Fibroblast of gingiva (primary cell): ENCODE measurements around the gene SPC24.

Experiments
- DNase-seq: peaks from one replicate; pipeline ENCODE4 v3.0.0-alpha.2; 2011; ENCODE audit warnings: low read depth

SPC24 gene, protein sequence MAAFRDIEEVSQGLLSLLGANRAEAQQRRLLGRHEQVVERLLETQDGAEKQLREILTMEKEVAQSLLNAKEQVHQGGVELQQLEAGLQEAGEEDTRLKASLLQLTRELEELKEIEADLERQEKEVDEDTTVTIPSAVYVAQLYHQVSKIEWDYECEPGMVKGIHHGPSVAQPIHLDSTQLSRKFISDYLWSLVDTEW

DNA sequence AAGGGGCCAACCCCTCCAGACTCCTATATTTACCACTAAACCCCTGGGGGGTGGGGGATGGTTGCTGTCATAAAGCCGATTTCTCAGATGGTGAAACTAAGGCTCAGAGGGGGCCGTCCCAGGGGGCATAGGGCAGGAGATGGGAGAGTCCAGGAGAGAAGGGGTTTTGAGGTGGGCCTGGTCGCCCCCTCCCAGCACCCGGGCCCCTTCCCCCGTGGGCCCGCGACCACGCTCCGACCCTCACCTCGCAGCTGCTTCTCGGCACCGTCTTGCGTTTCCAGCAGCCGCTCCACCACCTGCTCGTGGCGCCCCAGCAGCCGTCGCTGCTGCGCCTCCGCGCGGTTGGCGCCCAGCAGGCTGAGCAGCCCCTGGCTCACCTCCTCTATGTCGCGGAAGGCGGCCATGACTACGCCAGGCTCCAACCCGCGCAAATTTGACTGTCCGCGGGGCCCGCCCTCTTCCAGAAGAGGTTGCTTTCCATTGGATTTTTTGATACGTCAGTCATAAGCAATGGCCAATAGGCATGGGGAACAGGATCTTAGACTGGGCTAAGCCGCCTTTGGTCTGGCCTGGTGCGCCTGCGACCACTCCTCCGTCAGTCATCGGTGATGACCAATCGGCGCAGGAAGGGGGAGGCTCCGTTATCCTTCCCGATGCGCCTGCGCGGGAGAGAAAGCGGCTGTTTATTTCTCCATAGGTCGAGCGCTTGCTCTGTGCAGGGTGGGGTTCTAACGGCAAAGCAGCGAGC lies at the start of gene SPC24:
Gene SPC24, minus strand, starts transcription at position 410 of the 748 bp plus-strand sequence. Its CDS starts 6 bp downstream, at position 404.
- peak; percentile 98 for DNase-seq

DNA sequence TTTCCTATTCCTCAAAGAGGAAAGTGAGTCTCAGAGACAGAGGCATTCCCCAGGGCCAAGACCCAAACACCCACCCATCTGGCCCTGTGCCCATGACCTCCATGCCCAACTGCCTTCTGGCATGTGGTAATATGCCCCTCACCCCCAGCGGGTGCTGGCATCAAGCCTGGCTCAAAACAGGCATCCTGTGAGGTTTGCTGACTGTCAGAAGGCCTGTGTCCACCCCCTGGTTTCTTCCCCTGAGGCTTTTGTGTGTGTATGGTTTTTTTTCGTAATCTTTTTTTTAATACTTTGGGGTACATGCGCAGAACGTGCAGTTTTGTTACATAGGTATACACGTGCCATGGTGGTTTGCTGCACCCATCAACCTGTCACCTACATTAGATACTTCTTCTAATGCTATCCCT lies 49.4 kb upstream of the SPC24 start:
- peak; percentile 65 for DNase-seq

DNA sequence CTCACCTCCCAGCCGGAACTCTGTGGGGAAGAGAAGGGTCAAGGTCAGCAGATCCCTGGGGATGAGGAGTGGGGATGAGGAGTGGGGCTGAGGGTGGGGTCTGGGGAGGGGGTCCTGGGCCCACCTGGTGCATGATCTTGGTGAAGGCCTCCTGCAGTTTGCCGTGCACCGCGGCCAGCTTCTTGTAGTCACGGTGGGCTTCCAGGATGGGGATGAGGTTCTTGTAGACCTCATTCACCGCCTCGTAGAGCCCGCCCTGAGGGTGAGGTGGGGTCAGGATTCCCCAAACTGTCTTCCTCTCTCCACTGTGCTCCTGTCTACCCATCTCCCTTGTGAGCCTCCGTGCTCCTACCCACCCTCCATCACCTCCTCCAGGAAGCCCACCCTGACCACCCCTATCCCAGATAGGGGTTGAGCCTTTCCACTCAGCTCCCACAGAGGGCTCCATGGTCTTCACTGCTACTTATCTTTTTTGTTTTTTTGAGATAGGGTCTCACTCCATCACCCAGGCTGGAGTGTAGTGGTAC lies 48.6 kb upstream of the SPC24 start:
- DNase-seq, result no peak

DNA sequence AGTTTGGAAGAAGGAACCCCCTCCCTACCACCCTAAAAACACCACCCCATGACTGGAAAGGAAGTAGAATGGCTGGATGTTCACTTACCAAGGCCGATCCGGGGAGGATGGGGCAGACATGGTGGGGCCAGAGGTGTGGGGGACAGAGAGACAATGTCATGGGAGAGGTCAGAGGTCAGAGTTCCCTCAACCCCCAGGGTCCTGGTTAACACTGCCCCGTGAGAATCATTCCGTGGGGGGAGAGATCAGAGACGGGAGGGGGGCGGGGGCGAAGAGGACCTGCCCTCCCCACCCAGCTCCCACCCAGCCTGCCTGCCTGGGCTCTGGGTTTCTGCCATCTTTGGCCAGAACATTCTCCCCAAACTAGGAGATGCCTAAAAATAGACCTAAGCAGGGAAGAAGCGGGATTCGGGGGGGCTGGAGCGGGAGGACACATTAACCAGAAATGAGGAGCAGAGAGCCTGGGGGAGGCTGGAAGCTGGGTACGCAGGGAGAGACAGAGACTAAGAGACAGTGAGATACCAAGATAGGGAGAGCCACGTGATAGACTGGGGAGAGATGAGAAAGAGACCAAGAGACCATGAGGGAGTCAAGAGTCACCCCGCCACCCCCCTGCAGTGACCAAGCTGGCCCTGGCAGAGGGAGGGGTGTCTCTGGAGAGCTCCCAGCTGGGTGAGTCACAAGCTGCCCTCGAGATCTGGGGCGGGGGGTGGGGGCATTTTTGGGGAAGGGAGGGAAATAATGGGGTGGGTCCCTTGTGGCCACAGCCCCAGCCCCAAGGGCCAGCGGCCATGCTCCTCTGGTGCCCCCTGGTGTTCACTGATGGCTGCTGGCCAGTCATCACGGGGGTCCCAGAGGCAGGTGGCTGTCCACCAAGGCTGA lies 47.9 kb upstream of the SPC24 start:
- peak; percentile 85 for DNase-seq

DNA sequence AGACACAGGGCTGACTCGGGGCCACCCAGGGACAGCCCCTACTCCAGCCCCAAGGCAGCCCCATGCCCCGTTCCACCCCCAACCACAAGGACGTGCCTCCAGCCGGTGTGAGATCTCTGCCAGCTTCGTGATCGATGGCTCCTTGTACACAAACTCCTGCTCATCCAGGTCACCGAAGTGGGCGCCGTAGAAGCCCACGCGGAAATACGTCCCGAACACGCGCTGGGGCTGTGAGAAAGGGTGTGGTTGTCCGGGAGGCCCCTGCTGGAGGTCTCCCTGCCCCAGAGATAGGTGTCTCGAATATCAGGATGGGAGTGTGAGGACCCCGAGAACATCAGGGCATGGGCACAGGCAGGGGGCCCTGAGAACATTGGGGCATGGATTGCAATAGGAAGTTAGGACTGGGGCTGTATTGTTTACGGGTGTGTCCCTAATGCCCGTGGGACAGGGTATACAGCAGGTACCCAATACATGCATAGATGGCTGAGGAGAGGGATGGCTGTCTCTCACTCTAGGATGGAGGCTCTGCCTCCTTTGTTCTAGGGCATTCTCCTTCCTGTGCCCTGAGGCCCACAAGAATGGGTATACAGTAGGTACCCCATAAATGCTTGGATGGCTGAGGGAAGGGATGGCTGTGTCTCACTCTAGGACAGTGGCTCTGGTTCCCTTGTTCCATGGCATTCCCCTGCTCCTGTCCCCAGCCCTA lies 47.1 kb upstream of the SPC24 start:
- DNase-seq, result no peak

DNA sequence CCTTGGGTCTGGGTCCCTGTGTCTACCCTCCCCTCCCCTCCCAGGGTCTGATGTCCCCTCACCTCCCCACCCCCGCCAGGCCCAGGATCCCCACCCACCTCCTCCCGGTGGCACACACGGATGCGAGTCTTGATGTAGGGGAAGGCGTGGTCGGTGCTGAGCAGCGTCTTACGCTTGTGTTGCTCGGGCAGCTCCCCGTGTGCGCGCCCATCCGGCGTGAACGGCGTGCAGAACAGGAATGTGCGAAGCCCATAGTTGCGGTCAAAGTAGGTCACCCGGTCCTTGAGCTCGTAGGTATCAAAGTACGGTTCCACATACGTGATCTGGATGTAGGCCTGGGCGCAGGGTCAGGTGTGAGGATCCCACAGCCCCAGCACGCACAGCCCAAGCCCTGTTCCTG lies 46.2 kb upstream of the SPC24 start:
- DNase-seq, result no peak

DNA sequence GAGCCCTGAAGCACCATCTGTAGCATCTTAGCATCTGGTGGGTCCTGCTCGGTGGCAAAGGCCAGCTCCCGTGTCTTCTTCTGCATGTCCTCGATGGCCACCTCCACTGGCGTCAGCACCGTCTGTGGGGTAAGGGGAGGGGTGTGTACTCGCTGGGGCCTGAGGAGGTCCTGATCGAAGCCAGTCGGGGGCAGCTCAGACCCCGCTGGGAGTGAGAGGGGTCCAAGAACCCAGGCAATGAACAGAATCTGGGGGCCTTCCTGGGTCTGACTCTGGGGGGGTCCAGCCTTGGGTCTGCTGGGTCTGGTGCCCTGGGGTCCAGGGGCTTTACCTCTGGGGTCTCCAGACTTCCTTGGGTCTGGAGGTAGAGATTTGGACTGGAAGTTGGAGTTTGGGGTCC lies 45.3 kb upstream of the SPC24 start:
- no peak for DNase-seq

DNA sequence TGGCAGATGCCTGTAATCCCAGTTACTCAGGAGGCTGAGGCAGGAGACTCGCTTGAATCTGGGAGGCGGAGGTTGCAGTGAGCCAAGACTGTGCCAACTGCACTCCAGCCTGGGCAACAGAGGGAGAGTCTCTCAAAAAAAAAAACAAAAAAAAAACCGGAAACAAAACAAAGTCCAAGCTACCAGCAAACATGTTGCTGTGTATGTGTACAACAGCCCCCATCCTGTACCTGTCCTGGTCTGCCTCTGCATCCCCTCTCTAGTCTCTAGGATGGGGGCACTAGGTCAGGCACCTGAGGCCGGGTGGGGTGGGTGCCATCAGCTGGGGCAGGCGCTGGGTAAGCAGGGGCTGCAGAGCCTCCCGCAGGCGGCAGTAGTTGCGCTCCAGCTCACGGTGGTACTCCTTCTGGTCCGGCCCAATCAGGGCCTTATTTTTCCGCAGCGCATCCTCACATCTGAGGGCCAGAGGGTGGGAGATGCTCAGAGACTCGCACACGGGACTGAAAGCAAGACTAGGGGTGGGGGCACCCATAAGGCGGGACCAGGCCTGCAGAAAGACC lies 44.5 kb upstream of the SPC24 start:
- no peak for DNase-seq

DNA sequence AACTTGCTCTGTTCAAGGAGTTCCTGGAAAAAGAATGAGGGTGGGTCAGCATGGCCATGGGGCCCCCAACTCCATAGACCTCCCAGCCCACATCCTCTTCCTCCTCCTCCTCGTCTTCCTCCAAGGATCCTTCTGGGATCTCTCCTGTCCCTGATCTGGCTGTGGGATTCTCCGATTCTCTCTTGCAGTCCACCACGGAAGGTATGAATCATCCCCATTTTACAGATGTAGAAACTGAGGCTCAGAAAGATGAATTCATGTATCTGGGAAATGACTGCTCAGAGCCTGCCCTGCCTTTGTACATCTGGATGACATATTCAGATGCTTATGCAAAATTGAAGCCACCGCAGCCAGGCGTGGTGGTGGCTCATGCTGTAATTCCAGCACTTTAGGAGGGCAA lies 43.9 kb upstream of the SPC24 start:
- no peak for DNase-seq

DNA sequence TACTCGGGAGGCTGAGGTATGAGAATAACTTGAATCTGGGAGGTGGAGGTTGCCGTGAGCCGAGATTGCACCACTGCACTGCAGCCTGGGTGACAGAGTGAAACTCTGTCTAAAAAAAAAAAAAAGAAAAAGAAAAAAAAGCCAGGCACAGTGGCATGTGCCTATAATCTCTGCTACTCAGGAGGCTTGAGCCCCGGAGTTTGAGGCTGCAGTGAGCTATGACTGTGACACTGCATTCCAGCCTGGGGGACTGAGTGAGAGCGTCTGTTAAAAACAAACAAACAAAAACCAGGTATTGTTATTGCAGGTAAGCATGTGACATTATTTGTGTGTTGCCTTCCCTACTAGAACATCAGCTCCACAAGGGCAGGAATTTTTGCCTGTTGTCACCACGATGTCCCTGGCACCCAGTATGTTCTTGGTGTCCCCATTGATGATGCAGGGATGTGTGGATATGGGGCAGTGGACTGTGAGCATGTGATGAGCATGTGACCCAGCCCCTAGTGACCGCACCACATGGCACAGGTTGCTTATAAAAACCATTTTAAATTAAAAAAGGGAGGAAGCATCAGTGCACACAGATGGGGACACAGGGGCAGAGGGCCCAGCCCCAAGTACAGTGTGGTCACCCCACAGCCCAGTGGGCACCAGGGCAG lies 43.3 kb upstream of the SPC24 start:
- DNase-seq, result no peak

DNA sequence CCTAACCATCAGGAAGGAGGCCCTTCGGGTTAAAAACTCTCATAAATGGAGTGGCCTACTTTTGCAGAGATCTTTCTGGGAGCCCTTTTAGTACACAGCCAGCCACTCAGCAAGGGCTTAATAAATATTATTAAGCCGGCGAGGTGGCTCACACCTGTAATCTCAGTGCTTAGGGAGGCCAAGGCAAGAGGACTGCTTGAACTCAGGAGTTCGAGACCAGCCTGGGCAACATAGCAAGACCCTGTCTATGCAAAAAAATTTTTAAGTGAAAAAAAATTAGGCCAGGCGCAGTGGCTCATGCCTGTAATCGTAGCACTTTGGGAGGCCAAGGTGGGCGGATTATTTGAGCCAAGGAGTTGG lies 42.6 kb upstream of the SPC24 start:
- DNase-seq, result no peak

DNA sequence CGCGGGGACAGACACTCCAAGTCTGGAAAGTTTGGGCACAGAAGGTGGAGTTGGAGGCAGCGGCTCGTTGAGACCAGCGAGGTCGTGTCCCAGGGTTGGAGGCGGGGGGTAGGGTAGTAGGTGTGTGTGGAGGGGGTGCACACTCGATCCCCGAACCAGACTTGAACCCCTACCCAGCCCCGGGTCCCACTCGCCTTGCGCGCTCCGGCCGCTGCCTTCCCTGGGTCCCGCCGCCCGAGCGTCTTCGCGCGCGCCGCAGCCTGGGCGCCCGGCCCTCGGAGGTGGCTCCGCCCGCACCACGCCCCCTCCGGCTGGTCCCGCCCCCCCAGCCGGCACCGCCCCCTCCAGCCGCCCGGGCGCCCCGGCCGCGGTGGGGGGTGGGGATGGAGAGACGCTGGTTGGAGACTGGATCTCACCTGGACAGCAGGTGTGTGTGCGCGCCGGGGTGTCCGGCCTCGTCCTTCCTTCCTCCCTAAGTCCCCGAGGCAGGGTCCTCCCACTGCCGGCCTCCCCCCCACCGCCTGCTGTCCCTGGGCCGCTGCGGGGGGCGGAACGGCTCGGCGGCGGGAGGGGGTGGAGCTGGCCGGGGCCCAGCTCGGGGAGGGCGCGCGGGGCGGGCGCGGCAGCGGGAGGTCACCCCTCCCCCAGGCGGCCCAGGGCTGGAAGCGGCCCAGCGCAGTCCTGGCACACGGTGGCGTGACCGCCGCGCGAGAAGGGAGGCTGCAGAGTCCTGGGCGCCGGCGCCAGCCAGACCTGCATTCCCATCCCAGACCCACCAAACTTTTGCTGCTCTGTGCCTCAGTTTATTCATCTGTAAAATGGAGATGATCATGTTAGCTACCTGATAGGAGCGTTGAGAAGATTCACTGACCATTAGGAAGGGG lies 42.0 kb upstream of the SPC24 start, which contains the start of gene KANK2:
Gene KANK2, minus strand, starts transcription at position 255 of the 884 bp plus-strand sequence. CDS start 3,034 bp downstream, outside the sequence.
- peak; percentile 72 for DNase-seq

DNA sequence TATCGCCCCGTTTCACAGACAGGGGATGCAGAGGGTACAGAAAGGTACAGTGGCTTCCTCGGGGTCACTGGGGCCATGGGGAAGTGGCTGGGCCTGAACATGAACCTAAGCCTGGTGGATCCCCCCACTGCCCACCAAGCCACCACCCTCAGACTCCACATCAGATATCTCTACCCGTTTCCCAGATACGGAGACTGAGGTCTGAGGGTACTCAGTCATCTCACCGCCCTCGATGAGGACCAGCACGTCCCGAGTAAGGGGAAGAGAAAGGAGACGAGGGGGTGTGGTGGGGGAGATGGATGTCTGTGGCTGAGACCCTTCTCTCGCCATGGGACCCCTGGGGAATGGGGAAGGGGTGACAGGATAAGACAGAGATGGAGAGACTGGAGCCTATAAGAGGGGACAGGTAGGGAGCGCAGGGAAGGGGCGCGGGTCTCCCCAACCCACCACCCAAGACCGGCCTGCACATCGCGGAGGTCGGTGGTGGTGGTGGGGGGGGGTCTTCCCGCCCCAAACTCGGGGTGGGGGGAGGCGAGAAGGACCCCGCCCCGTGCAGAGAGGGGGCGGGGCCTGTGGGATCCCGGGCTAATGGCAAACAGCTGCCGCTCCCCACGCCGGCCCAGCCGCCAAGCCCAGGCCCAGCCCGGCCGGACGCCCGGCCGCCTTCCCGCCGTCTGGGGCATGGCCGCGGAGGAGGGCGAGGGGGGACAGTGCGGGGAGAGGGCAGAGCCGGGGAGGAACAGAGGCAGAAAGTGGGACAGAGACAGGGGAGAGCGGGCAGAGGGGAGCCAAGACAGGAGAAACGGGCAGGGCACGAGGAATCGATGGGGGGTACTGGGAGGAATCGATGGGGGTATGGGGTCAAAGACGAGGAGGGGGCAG lies 41.1 kb upstream of the SPC24 start:
- no peak for DNase-seq

DNA sequence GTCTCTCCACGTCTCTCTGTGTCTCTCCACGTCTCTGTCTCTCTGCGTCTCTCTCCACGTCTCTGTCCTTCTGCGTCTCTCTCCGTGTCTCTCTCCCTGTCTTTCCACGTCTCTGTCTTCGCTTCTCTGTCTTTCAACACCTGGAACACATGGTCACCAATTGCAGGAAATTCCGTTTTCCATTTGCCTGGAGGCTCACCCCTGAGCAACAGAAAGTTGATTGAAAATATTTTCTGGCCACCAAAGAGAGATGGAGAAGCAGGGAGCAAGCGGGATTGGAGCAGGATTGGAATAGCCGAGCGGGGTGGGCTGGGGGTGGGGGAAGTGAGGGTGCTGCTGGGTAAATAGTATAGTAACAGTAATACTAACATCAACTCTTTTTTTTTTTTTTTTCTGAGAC lies 40.1 kb upstream of the SPC24 start:
- DNase-seq, result no peak

DNA sequence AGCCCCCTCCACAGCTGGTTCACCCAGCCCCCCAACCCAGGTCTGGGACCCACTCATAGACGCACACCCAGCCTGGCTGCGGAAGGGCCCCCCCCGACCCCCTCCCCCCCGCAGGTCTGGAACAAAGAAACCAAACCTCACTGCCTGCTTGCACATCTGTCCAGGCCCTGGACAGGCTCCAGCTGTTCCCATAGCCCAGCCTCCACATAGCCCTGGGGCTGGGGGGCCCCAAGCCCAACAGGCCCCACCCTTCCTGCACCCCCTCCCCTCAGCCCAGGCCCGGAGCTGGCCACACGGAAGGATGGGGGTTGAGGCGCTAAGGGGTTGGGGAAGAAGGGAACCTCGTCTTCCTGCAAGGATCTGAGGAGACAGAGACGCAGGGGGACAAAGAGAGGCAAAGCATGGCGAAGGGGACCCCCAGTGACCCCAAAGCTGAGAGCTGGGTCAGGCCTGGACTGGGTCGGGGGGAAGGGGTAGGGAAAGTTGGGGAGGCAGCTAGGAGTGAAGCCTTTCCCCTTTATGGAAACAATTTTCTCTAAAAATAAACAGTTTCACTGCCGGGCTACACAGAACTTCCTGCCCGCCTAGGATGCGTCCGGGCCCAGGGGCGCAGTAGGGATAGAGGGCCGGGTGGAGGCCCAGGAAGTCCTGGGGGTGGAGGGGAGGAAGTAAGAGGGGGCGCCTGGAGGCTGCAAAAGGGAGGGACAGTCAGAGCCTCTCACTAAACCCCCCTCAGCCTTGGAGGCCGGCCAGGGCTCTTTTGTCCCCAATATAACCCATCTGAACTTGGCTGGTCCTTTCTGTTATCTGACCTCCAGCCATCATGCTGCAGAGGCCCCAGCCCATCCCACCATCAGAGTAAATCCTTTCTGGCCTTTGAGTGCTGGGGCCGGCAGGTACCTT lies 39.3 kb upstream of the SPC24 start:
- DNase-seq, result no peak

DNA sequence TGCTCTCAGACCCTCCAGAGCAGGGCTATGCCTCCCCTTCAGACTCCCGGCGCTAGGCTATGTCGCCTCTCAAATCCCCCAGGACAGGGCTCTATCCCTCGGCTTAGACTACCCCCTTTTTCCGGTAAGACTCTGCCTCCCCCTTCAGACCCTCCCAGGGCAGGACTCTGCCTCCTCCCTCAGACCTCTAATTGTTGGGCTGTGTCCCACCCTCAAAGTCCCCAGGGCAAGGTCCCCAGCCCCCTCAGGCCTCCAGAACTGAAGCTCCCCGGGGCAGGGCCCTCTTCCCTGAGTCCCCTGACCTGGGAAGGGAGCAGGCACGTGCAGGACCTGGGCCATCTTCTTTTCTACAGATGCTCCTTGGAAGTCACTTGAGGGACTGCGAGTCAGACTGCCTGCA lies 38.6 kb upstream of the SPC24 start:
- DNase-seq, result no peak

DNA sequence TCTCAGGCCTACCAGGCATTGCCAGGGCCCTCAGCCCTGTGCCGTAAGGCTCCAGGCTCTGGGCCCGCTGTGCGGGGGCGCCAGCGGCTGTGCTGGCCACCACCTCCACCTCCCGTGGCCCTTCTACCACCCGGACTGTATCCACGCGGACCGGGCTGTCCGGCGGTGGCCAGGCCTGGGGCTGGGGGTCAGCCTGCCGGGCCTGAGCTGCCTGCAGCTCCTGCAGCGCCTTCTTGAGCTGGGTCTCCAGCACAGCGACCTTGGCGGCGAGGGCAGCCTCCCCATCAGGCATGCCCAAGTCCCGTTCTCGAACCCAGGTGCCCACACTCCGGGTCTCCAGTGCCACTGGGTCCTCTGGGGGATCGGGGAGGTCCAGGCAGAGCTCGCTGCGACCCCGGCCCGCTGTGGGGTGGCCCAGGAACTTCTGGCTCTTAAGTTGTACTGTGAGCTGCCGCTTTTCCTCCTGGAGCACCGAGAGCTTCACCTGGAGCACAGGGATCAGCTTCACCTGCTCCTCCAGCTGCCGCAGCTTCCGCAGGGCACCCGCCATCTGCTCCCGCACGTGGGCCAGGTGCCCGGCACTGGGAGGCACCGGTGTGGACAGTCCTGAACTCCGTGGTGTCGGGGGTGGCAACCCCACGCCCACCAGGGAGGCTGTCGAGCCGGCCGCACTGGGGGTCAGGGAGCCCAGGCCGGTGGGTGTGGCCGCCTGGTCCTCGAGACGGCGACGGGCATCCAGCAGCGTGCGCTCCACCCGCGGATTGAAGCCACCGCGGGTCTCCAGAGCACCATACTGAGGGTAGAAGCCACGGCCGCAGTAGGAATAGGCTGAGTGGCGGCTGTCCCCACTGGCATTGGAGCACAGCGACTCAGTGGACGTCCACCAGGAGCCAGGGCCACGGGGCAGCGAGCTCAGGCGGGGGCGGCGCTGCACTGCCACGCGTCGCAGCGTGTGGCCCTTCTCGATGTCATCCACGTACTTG lies 37.7 kb upstream of the SPC24 start:
- DNase-seq, result no peak
